ENCODE measurements around the gene H6PD.

H6PD gene

GRCh38 chr1:9243066-9243739, 8.6 kb downstream of the H6PD start:
- no peak for TF ChIP-seq CREB1 (IDR thresholded peaks at IDR 0.05; ENCODE audit: low read depth)

GRCh38 chr1:9244501-9245229, 10.1 kb downstream of the H6PD start:
- TF ChIP-seq REST (IDR thresholded peaks at IDR 0.05; ENCODE audit: low read depth) (no peak), FOXM1 (IDR thresholded peaks at IDR 0.05; ENCODE audit: borderline replicate concordance, low read depth) (no peak), CREB1 (IDR thresholded peaks at IDR 0.05; ENCODE audit: low read depth) (no peak), RAD21 (IDR thresholded peaks at IDR 0.05; ENCODE audit: low read depth) (no peak), EGR1 (IDR thresholded peaks at IDR 0.05) (no peak), TAF1 (IDR thresholded peaks at IDR 0.05; ENCODE audit: low read depth) (no peak), EP300 (IDR thresholded peaks at IDR 0.05; ENCODE audit: borderline replicate concordance) (no peak), CEBPB (IDR thresholded peaks at IDR 0.05) (no peak), TCF12 (IDR thresholded peaks at IDR 0.05; ENCODE audit: low read depth) (no peak), NFIC (IDR thresholded peaks at IDR 0.05) (no peak)
- TF ChIP-seq, protein P1, sequence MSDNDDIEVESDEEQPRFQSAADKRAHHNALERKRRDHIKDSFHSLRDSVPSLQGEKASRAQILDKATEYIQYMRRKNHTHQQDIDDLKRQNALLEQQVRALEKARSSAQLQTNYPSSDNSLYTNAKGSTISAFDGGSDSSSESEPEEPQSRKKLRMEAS (IDR thresholded peaks at IDR 0.05), result no peak
- TF ChIP-seq, protein P2, sequence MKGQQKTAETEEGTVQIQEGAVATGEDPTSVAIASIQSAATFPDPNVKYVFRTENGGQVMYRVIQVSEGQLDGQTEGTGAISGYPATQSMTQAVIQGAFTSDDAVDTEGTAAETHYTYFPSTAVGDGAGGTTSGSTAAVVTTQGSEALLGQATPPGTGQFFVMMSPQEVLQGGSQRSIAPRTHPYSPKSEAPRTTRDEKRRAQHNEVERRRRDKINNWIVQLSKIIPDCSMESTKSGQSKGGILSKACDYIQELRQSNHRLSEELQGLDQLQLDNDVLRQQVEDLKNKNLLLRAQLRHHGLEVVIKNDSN (IDR thresholded peaks at IDR 0.05), result no peak

GRCh38 chr1:9245230-9245619, 10.7 kb downstream of the H6PD start:
- TF ChIP-seq, protein P1 (IDR thresholded peaks at IDR 0.05), result no peak
- TF ChIP-seq EP300 (IDR thresholded peaks at IDR 0.05; ENCODE audit: borderline replicate concordance) (no peak), TEAD4 (IDR thresholded peaks at IDR 0.05) (no peak), YY1 (IDR thresholded peaks at IDR 0.05; ENCODE audit: low read depth) (no peak), TCF12 (IDR thresholded peaks at IDR 0.05; ENCODE audit: low read depth) (no peak), CREB1 (IDR thresholded peaks at IDR 0.05; ENCODE audit: low read depth) (no peak), TAF1 (IDR thresholded peaks at IDR 0.05; ENCODE audit: low read depth) (no peak), CEBPB (IDR thresholded peaks at IDR 0.05) (no peak), NFIC (IDR thresholded peaks at IDR 0.05) (no peak), REST (IDR thresholded peaks at IDR 0.05; ENCODE audit: low read depth) (no peak), RAD21 (IDR thresholded peaks at IDR 0.05; ENCODE audit: low read depth) (no peak), FOXM1 (IDR thresholded peaks at IDR 0.05; ENCODE audit: borderline replicate concordance, low read depth) (no peak), EGR1 (IDR thresholded peaks at IDR 0.05) (no peak), ZBTB7A (IDR thresholded peaks at IDR 0.05; ENCODE audit: low read depth) (no peak)
- TF ChIP-seq, protein P2 (IDR thresholded peaks at IDR 0.05), result no peak

GRCh38 chr1:9245661-9246060, 11.1 kb downstream of the H6PD start:
- no peak for TF ChIP-seq CREB1 (IDR thresholded peaks at IDR 0.05; ENCODE audit: low read depth)
- no peak for TF ChIP-seq YY1 (IDR thresholded peaks at IDR 0.05; ENCODE audit: low read depth)
- no peak for TF ChIP-seq NFIC (IDR thresholded peaks at IDR 0.05)
- TF ChIP-seq TEAD4 (IDR thresholded peaks at IDR 0.05), result no peak

DNA sequence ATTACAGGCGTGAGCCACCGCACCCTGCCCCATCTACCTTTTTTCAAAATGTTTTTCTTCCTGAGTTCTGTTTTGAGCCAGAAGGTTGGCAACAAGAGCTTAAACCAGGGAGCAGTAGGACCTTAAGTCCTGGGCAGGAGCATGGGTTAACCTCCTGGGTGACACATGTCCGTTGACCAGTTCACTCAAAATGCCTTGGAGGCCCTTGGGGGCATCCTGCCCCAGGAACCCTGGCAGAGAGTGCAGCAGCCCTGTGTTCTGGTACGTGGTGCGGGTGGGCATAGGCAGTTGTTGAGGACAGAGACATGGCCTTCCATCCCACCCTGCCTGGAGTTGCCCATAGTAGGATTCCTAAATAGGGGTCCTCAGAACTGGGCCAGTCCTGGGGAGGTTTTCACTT, 11.6 kb downstream of the H6PD start:
- no peak for TF ChIP-seq RAD21 (IDR thresholded peaks at IDR 0.05; ENCODE audit: low read depth)
- TF ChIP-seq TEAD4 (IDR thresholded peaks at IDR 0.05), result no peak
- TF ChIP-seq ZBTB7A (IDR thresholded peaks at IDR 0.05; ENCODE audit: low read depth), result no peak

Measured in Ishikawa (cell line).